Femur (tissue), 1 donor: ENCODE data around the gene KLHL6.
"Not testable (repeated sequence)": the region's sequence is repeated elsewhere in the genome, so short reads cannot be mapped to it uniquely, and the experiment has no call there.

Experiments
- DNase-seq: peaks from one replicate; pipeline ENCODE4 v3.0.0-alpha.2; 2017

KLHL6 gene

DNA sequence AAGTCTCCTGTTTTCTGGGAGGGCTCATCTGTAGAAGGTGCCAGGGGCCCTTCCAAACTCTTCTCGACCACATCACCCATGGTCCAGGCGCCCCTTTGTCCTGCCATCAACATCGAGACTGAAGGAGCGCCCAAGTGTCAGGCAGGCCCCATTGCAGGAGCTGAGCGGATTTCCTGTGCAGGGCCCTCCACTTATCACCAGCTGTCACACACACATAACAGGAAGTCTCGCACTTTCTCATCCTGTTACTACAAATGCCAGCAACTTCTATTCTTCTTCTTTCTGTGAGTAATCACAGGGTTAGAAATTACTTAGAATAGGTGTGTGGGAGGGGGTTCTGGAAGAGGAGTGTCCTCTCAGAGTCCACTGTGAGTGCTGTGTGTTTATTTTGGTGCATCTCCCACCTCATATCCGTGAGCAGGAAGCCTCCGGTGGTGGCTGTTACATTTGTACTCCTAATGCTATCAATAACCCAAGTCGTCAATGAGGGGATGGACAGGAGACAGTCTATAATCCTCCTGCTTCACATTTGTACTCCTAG, at the start of gene KLHL6:
TSS of gene KLHL6 (minus strand) at position 166 of the 541 bp plus-strand sequence. CDS start at position 113, 53 bp downstream.
- peak; percentile 56 for DNase-seq

- DNase-seq: no peak
Observed at GRCh38 chr3:183597959-183598358, 42.5 kb upstream of the KLHL6 start.

GRCh38 chr3:183594636-183595035, 39.1 kb upstream of the KLHL6 start:
- DNase-seq: no peak

DNA sequence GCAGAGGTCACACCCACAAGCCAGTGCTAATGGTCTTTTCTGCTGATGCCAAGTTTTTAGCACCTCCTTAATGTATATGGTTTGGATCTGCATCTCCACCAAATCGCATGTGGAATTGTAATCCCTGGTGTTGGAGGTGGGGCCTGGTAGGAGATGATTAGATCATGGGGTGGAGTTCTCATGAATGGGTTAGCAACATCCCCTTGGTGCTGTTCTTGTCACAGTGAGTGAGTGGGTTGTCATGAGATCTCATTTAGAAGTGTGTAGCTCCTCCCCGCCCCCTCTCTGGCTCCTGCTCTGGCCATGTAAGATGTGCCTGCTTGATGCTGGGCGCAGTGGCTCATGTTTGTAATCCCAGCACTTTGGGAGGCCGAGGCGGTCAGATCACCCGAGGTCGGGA, 37.3 kb upstream of the KLHL6 start:
- no peak for DNase-seq

GRCh38 chr3:183591881-183592521, 36.5 kb upstream of the KLHL6 start:
- no peak for DNase-seq

DNA sequence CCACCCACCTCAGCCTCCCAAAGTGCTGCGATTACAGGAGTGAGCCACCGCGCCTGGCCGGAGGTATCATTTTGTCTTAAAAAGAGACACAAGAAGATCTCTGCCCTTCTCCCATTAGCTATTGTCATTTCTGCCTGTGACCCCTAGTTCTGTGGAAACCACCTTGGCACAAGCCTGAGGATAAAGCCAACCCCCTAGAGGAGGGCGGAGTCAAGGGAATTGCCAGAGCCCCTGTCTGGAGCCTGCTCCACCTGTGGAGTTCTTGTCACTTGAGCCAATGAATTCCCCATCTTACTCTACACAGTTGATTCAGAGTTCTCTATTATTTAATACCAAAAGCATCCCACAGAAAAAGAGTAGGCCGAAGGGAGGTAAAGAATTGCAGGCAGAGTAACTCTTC, 34.9 kb upstream of the KLHL6 start:
- no peak for DNase-seq

GRCh38 chr3:183587336-183587735, 31.8 kb upstream of the KLHL6 start:
- no peak for DNase-seq

DNA sequence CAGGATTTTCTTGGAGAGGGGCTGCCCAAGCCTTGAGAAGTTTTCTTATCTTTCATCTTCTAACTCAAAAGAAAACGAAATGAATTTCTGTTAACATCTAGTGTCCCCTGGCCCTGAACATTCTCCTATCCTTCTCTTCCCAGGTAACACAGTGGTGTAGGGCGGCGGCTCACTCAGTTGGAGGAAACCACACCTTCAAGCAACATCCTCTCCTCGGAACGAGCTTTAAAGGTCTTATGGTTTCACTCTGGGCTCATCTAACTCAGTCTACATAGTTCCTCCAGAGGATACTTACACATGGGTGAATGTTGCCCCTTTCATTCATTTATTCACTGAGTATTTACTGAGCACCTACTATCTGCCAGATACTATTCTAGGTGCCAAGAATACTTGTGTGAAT, 31.0 kb upstream of the KLHL6 start:
- no peak for DNase-seq

DNA sequence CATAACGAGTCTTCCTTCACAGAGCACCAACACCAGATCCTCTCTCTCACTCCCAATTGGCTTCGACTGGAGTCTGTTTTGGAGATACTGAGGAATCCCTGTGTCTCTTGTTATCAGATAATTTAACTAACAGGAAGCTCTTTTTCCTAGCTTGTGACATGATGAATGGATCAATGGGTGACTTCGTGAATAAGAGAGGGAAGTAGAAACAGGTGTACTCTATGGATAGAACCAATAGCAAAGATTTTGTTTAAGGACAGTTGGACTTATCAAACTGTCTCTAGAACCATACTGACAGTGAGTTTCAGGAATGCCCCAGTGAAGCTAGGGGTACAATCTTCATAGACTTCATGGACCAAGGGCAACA, 29.4 kb upstream of the KLHL6 start:
- DNase-seq: no peak

DNA sequence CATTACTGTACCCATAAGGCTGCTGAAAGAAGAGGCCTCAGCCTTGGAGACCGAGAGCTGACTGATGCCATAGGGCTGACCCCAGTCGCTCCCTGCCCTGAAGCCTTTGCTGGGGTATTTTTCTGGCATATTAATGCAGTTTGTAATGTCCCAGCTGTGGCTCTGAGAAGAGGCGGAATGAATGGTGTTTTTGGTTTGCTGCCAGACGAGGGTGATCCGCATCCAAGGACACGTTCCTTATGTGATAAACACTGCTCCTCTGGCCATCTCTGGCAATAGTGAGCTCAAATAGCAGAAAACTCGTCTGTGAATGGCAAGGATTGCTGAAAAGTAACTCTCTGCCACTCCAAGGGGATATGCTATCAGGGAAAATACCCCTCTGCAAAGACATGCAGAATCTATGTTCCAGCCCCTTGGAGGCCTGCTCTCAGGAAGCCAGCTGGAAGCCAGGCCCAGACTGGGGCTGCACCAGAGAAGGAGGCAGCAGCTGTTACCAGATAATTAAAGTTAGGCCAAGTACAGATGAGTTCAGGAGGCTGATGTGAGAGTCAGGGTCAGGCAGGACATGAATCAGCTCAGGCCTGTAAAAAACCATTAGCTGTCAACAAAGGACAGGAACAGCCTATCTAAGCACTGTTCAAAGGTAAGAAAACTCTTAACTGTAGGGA, 28.9 kb upstream of the KLHL6 start:
- peak; percentile 68 for DNase-seq

DNA sequence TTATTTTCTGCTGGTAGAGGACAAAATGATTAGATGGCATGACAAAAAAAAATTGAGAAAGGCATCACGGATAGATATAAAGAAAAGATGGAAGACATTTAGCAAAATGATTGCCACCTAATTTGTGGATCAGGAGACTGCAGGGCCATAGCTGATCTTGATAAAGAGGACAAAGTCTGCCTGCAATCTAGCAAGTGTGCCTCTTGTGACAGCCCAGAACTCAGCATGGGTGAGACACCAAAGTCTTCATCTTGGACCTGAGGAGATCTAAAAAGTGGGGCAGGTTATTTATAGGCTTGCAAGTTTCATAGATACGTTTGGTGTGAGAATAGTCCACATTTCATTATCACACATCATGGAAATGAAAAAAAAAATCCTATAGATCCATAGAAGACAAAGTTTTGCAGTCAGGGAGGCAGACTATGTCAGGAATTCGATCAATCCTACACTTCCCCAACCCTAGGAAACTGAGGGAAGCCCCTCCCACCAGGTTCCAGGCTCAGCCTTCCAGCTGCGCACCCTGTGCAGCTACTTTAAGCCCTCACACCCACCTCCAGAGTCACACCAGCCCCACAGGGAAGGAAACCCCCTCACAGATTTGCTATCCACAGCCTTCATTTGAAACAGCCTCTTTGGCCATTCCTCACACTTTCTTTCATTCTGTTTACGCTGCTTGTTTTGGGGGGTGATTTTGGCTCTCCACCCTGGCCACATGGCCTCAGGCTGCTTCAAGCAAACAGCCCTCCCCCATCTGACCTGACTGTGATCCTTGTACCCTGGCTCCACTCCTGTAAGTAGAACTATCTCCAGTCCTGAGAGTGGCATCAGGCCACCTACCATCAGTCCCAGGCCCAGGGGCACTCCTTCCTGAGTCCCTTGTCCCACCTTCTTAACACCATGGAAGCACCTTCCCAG, 28.1 kb upstream of the KLHL6 start:
- no peak for DNase-seq

DNA sequence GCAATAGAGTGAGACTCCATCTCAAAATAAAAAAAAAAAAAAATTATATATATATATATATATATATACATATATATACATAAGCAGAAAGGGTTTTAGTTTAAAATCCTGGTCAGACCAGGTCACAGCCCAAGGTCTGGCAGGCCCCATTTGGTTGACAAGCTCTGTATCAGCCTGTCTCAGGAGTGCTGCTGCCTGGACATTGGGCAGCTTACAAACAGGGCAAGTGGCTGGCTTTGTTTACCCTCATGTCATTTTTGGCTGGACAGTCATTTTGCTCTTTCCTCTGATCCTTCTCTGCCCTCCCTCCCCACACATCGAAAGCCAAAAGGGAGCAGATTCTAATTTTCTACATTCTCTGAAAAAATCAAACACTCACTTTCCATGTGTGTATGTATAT, 26.7 kb upstream of the KLHL6 start:
- DNase-seq: no peak

GRCh38 chr3:183581496-183582155, 26.1 kb upstream of the KLHL6 start:
- no peak for DNase-seq

DNA sequence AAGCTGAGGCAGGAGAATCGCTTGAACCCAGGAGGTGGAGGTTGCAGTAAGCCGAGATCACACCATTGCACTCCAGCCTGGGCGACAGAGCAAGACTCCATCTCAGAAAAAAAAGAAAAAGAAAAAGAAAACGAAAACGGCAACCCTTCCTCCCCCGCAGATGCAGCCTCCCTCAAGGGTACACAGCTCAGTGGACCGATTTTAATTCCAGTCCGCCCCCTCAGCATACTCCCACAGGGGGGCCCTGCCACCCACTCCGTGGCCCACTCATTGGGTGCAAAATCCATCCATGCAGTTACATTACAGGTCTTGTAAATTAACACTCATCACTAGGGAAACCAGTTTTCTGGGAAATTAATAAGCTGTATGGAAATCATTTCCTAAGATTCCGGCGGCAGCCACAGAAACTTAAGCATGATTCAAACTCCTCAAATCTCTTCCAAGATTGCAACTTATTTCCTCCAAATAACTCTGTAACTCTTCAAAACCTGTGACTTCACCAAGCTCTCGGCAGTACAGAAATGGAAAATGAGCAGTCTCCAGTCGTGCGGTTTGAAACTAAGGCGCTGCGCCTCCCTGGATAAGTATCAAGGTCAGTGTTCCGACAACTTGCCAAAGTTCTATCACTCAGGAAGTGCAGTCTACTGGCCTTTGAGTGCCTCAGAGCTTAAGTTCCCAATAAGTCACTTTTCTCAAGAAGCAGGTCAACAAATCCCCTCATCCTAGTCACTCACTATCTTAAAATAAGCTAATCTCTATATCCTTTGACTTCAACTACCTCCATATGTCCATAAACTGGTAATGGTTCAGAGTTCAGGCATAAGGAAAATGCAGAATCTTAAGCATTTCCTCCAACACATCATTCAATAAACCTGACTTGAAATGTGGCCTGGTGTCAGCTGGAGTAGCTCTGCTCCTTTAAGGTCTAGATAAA, 24.7 kb upstream of the KLHL6 start:
- peak; percentile 45 for DNase-seq

DNA sequence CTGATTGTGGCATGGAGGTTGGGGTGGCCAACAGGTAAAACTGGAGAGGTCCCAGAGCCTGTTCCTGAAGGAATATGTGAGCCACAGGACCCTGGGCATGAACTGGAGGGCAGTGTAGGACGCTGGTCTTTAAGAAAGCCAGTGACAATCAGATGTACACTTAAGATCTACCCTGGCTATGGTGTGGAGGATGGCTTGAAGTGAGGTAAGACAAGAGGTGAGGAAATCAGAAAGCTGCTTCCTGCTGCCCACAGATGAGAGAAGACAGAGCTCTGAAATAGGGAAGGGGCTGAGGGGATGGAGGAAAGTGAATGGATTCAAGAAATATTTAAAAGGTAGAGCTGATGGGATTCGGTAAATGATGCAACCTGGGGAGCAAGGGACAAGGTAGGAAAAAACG, 22.7 kb upstream of the KLHL6 start:
- no peak for DNase-seq

GRCh38 chr3:183577346-183577745, 21.8 kb upstream of the KLHL6 start:
- no peak for DNase-seq

DNA sequence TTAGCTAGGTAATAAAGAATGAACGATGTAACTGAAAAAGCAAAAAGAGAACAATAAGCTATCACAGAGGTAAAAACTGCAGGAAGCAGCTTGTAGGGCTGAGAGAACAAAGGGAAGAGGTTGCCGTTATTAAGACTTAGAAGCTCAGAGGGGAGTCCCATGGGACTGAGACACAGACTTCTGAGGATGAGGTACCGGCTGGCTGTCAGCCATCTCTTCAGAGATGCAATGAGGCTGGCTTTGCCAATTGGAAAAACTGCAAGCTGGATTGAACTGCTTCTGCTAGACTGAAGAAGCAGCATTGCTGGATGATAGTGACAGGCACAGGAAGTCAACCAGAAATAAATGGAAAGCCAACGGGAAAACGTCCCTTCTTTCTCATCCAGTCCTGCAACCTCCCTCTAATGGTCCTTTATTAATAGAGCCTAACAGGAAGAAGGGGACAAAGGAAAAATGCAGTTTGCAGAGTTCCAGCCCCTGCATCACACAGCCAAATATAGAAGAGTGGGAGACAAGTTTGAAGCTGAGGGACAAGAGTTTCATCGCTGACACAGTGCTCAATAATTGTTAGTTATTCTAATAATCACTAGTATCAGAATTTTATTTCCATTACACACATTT, 21.1 kb upstream of the KLHL6 start:
- DNase-seq: peak; percentile 53

DNA sequence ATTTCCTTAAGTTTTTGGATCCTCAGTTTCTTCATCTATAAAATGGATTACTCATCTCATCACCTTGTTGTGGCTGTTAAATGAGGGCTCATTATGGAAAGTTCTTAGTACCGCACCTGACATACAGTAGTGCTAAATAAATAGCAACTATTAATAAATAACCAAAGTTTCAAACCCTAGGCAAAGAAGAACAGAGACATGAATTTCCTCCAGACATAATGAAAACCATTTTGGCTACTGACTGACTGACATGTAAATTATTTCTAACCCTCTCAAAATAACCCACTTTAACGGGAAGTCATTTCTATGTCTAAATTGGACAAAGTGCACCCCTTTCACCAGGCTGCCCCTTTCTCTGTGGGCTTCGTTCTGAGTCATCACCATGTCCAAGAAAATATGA, 17.4 kb upstream of the KLHL6 start:
- no peak for DNase-seq

DNA sequence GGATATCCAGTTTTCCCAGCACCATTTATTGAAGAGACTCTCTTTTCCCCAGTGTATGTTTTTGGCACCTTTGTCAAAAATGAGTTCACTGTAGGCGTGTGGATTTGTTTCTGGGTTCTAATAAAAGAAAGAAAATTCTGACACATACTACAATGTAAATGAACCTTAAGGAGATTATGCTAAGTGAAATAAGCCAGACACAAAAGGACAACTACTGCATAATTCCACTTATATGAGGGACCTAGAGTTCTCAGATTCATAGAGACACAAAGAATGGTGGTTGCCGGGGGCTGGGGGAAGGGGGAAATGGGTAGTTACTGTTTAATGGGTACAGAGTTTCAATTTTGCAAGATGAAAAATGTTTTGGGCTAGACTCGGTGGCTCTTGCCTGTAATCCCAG, 14.7 kb upstream of the KLHL6 start:
- not testable (repeated sequence) for DNase-seq

DNA sequence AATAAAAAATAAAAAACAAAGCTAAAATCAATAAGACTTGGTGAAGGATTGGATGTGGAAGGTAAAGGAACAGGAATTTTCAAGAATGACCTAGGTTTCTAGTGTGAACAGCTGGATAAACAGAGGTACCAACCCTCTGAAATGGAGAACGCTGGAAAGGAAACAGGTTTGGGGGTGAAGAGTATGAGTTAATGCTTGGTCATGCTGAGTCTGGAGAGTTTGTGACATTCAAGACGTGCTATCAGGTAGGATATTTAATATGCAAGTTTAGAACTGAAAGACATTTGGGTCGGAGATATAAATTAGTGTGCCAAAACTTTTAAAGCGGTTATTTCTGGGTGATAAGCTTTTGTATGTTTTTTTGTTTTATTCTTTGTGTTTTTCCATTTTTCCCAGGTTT, 11.4 kb upstream of the KLHL6 start:
- DNase-seq: no peak

DNA sequence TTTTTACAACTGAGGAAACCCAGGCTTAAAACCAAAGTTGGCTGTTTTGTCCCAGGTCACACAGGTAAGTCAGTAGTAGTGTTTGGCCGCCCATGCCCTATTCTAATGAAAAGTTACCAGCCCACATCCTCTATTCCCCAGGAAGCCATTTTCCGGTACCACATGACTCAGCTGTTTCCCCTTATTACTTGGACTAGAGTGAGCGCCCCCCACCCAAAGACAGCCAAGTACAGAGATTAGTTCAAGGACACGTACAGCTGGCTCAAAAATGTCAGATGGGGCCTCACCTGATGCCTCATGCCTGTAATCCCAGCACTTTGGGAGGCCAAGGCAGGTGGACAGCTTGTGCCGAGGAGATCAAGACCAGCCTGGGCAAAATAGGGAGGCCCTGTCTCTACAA, 8.5 kb upstream of the KLHL6 start:
- no peak for DNase-seq

DNA sequence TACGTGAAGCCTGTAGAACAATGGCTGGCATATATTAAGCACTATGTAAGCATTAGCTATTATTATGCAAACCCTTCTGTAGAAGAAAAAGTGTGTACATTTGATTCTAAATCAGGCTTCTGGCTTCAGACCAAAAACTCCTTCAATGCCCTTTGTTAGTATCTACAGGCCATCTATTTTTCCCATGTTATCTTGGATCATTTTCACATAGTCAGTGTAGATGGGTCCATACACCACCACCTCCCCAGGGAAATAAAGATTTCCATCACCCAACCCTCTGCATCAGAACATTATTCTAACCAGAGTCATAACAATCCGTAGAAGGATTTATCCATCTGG, 8.0 kb upstream of the KLHL6 start:
- no peak for DNase-seq
